ENCODE measurements around the gene CEACAM16. TPM values are rescaled to one million over a fixed set of nuclear protein-coding genes. Genes with fewer than 3 reads are reported as not detected.

The CEACAM16 gene
- total and polyA plus RNA-seq, 9 of the 15 experiments (the other 6 are each of a cell fraction or from before 2014, with no cell fraction given), result not detected

DNA sequence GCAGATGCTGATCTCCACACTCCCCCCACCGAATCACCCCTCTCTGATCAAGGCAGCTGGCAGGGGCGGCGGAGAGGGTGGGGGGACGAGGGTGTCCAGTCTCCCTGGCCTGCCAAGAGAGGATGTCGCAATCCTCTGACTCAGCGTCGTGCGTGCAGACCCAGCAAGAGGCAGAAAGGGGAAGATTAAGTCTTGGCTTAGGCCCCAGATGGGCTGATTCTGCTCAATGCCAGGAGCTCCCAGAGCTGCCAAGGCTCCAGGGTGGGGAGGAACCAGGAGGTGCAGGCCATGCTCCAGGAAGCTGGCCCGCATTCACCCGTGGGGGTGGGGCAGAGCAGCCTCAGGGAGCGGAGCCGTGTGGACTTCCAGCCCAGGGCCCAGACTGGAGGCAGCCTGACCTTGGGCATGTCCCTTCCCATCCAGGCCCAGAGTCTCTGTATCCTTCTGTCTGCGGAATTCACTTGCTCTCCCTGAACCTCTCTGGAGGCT lies 42.9 kb downstream of the CEACAM16 start (continued):
- TF ChIP-seq, protein P1, sequence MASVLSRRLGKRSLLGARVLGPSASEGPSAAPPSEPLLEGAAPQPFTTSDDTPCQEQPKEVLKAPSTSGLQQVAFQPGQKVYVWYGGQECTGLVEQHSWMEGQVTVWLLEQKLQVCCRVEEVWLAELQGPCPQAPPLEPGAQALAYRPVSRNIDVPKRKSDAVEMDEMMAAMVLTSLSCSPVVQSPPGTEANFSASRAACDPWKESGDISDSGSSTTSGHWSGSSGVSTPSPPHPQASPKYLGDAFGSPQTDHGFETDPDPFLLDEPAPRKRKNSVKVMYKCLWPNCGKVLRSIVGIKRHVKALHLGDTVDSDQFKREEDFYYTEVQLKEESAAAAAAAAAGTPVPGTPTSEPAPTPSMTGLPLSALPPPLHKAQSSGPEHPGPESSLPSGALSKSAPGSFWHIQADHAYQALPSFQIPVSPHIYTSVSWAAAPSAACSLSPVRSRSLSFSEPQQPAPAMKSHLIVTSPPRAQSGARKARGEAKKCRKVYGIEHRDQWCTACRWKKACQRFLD (CRISPR knock-in tag; IDR thresholded peaks at IDR 0.05), result no peak
- TF ChIP-seq LEF1 (IDR thresholded peaks at IDR 0.05), result no peak
- TF ChIP-seq HCFC1 (IDR thresholded peaks at IDR 0.05; ENCODE audit: low read depth, low read length), result no peak
- TF ChIP-seq SMAD1 (IDR thresholded peaks at IDR 0.05; ENCODE audit: low read depth, low read length, partially characterized antibody), result no peak
- TF ChIP-seq, protein P2, sequence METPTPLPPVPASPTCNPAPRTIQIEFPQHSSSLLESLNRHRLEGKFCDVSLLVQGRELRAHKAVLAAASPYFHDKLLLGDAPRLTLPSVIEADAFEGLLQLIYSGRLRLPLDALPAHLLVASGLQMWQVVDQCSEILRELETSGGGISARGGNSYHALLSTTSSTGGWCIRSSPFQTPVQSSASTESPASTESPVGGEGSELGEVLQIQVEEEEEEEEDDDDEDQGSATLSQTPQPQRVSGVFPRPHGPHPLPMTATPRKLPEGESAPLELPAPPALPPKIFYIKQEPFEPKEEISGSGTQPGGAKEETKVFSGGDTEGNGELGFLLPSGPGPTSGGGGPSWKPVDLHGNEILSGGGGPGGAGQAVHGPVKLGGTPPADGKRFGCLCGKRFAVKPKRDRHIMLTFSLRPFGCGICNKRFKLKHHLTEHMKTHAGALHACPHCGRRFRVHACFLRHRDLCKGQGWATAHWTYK (CRISPR knock-in tag; IDR thresholded peaks at IDR 0.05), result peak; percentile 87
- TF ChIP-seq, protein P3, sequence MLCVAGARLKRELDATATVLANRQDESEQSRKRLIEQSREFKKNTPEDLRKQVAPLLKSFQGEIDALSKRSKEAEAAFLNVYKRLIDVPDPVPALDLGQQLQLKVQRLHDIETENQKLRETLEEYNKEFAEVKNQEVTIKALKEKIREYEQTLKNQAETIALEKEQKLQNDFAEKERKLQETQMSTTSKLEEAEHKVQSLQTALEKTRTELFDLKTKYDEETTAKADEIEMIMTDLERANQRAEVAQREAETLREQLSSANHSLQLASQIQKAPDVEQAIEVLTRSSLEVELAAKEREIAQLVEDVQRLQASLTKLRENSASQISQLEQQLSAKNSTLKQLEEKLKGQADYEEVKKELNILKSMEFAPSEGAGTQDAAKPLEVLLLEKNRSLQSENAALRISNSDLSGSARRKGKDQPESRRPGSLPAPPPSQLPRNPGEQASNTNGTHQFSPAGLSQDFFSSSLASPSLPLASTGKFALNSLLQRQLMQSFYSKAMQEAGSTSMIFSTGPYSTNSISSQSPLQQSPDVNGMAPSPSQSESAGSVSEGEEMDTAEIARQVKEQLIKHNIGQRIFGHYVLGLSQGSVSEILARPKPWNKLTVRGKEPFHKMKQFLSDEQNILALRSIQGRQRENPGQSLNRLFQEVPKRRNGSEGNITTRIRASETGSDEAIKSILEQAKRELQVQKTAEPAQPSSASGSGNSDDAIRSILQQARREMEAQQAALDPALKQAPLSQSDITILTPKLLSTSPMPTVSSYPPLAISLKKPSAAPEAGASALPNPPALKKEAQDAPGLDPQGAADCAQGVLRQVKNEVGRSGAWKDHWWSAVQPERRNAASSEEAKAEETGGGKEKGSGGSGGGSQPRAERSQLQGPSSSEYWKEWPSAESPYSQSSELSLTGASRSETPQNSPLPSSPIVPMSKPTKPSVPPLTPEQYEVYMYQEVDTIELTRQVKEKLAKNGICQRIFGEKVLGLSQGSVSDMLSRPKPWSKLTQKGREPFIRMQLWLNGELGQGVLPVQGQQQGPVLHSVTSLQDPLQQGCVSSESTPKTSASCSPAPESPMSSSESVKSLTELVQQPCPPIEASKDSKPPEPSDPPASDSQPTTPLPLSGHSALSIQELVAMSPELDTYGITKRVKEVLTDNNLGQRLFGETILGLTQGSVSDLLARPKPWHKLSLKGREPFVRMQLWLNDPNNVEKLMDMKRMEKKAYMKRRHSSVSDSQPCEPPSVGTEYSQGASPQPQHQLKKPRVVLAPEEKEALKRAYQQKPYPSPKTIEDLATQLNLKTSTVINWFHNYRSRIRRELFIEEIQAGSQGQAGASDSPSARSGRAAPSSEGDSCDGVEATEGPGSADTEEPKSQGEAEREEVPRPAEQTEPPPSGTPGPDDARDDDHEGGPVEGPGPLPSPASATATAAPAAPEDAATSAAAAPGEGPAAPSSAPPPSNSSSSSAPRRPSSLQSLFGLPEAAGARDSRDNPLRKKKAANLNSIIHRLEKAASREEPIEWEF (CRISPR knock-in tag; IDR thresholded peaks at IDR 0.05), result no peak
- TF ChIP-seq, protein P4, sequence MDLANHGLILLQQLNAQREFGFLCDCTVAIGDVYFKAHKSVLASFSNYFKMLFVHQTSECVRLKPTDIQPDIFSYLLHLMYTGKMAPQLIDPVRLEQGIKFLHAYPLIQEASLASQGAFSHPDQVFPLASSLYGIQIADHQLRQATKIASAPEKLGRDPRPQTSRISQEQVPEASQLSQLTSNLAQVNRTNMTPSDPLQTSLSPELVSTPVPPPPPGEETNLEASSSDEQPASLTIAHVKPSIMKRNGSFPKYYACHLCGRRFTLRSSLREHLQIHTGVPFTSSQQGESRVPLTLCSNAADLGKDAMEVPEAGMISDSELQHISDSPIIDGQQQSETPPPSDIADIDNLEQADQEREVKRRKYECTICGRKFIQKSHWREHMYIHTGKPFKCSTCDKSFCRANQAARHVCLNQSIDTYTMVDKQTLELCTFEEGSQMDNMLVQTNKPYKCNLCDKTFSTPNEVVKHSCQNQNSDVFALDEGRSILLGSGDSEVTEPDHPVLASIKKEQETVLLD (IDR thresholded peaks at IDR 0.05), result peak; percentile 54; the same call in 1 of the 2 replicates
- peak; percentile 68 for TF ChIP-seq NEUROD1 (IDR thresholded peaks at IDR 0.05; ENCODE audit: borderline replicate concordance, low read depth, low read length, partially characterized antibody)
- TF ChIP-seq, protein P5, sequence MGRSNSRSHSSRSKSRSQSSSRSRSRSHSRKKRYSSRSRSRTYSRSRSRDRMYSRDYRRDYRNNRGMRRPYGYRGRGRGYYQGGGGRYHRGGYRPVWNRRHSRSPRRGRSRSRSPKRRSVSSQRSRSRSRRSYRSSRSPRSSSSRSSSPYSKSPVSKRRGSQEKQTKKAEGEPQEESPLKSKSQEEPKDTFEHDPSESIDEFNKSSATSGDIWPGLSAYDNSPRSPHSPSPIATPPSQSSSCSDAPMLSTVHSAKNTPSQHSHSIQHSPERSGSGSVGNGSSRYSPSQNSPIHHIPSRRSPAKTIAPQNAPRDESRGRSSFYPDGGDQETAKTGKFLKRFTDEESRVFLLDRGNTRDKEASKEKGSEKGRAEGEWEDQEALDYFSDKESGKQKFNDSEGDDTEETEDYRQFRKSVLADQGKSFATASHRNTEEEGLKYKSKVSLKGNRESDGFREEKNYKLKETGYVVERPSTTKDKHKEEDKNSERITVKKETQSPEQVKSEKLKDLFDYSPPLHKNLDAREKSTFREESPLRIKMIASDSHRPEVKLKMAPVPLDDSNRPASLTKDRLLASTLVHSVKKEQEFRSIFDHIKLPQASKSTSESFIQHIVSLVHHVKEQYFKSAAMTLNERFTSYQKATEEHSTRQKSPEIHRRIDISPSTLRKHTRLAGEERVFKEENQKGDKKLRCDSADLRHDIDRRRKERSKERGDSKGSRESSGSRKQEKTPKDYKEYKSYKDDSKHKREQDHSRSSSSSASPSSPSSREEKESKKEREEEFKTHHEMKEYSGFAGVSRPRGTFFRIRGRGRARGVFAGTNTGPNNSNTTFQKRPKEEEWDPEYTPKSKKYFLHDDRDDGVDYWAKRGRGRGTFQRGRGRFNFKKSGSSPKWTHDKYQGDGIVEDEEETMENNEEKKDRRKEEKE (IDR thresholded peaks at IDR 0.05; ENCODE audit: borderline replicate concordance in 1 of 2, control insufficient read depth in 1 of 2, low read depth in 2 of 2, low read length in 1 of 2), result no peak
- peak; percentile 84 for TF ChIP-seq BHLHE40 (IDR thresholded peaks at IDR 0.05; ENCODE audit: low read length)
- TF ChIP-seq CHD1 (IDR thresholded peaks at IDR 0.05; ENCODE audit: low read length), result no peak
- no peak for TF ChIP-seq SOX6 (IDR thresholded peaks at IDR 0.05)
- TF ChIP-seq ETS2 (tag; IDR thresholded peaks at IDR 0.05; ENCODE audit: borderline replicate concordance, poor library complexity, severe bottlenecking), result no peak
